ENCODE measurements around the gene CFDP1. TPM values are rescaled to one million over a fixed set of nuclear protein-coding genes. Genes with fewer than 3 reads are reported as not detected.
A peak's percentile ranks its signal among the peaks of the same experiment; 100 is the strongest.
"Not testable (repeated sequence)": the region's sequence is repeated elsewhere in the genome, so short reads cannot be mapped to it uniquely, and the experiment has no call there.

Gene CFDP1
- total RNA-seq, 1 experiment from 2014 or later = 21.2 TPM

DNA sequence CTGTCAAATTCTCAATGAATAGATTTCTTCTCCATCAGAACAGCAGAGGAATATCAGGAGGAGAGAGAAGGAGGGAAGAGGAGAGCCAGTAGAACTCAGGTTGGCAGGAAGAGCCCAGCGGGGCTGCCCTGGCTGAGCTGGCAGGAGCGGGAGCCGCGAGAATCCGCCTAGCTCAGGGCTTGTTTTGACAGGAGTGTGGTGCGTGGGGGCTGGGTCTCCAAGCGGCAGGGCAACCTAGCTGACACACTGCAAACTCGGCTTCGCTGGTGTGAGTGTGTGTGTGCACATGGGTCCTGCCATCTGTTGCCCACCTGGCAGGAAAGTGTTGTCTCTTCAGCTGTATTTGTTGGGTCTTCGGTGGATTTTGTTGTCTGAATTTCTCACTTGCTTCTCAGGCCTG, 154.0 kb downstream of the CFDP1 start:
- Histone ChIP-seq H3K9me3 (no peaks in the 10 kb centered on the region), H3K36me3 (no peaks in the 10 kb centered on the region), H3K27me3 (no peaks in the 10 kb centered on the region), H3K4me3 (no peak overlapping the region)
- no peak for DNase-seq

GRCh38 chr16:75273054-75273925, 160.0 kb downstream of the CFDP1 start:
- DNase-seq = peak; percentile 69
- H3K27me3 ChIP-seq = no peaks in the 10 kb centered on the region
- H3K36me3 ChIP-seq = no peaks in the 10 kb centered on the region
- H3K4me3 ChIP-seq = no peak overlapping the region
- H3K9me3 ChIP-seq = no peaks in the 10 kb centered on the region

DNA sequence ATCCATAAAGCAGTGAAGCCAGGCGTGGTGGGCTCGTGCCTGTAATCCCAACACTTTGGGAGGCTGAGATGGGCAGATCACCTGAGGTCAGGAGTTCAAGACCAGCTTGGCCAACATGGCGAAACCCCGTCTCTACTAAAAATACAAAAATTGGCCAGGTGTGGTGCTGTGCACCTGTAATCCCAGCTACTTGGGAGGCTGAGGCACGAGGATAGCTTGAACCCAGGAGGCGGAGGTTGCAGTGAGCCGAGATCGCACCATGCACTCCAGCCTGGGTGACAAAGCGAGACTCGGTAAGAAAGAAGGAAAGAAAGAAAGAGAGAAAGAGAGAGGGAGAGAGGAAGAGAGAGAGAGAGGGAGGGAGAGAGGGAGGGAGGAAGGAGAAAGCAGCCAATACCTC, 160.7 kb downstream of the CFDP1 start:
- H3K27me3 ChIP-seq, H3K4me3 ChIP-seq, H3K9me3 ChIP-seq, DNase-seq, H3K36me3 ChIP-seq: not testable (repeated sequence)

DNA sequence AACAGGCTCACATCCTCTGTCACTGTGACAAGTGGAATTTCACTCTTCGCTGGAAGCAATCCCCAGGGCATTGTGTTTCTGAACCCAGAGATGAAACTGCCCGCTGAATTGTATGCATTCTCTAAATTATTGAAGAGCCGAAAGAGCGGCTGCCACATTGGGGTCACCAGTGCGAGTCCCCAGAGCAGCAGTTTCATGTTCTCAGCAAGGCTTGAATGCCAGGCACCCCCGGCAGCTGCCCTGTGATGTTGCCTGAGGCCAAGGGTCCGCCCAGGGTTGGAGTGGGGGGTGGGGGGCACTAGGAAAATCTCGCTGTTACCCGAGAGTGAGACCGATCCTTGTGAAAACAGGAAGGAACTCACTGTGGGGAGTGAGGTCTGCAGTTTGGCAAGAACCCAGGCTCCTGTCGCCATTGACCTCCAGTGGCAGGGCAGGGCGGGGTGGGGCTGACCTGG, 161.2 kb downstream of the CFDP1 start:
- Histone ChIP-seq H3K4me3 (no peak overlapping the region), H3K36me3 (no peaks in the 10 kb centered on the region), H3K9me3 (no peaks in the 10 kb centered on the region), H3K27me3 (no peaks in the 10 kb centered on the region)
- no peak for DNase-seq

GRCh38 chr16:75271441-75272096, 161.7 kb downstream of the CFDP1 start:
- no peaks in the 10 kb centered on the region for H3K36me3 ChIP-seq
- no peaks in the 10 kb centered on the region for H3K9me3 ChIP-seq
- H3K4me3 ChIP-seq = no peak overlapping the region
- H3K27me3 ChIP-seq = no peaks in the 10 kb centered on the region
- no peak for DNase-seq

GRCh38 chr16:75269358-75269757, 163.9 kb downstream of the CFDP1 start:
- not testable (repeated sequence) for H3K36me3 ChIP-seq, DNase-seq

DNA sequence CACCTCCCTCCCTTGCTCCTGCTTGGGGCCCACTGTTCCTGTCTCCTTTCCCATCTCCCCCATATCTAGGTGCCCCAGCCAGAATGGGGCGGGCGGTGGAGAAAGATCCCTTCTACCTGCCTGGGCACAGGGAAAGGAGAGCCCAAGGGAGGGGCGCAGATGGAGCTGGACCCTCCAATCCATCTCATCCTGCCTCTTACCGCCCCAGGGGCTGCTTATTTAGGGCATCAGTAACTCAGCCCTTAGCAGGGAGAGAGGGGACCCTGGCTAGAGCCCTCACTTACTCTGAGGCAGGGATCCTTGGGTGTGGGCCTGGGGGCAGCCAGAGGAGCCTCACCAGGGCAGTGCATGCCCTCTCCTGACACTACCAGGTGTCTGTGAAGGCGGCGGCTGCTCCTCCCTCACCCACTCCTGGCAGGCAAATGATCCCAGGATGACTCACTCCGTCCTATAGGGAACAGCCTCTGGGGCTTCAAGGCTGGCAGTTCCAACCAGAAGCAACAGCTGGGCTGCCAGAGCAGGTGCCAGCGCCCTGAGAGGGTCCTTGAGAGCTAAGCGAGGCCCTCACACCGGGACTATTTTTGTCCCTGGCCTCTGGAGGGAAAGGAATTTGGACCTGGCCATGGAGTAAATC, 165.6 kb downstream of the CFDP1 start:
- Histone ChIP-seq H3K36me3 (no peaks in the 10 kb centered on the region), H3K4me3 (no peak overlapping the region), H3K27me3 (no peaks in the 10 kb centered on the region), H3K9me3 (no peaks in the 10 kb centered on the region)
- peak; percentile 79 for DNase-seq

More at GRCh38 chr16:75269358-75269757, 163.9 kb downstream of the CFDP1 start:
- H3K9me3 ChIP-seq, H3K27me3 ChIP-seq, H3K4me3 ChIP-seq: not testable (repeated sequence)

GRCh38 chr16:75266738-75267630, 166.3 kb downstream of the CFDP1 start:
- H3K27me3 ChIP-seq = no peaks in the 10 kb centered on the region
- DNase-seq = no peak
- H3K4me3 ChIP-seq = no peak overlapping the region
- H3K36me3 ChIP-seq = no peaks in the 10 kb centered on the region
- H3K9me3 ChIP-seq = no peaks in the 10 kb centered on the region

- peak; percentile 73 for DNase-seq
Observed at GRCh38 chr16:75265911-75266701, 167.2 kb downstream of the CFDP1 start.

GRCh38 chr16:75264999-75265910, 168.0 kb downstream of the CFDP1 start:
- no peaks in the 10 kb centered on the region for H3K36me3 ChIP-seq
- DNase-seq = peak; percentile 48
- no peaks in the 10 kb centered on the region for H3K27me3 ChIP-seq
- peak overlapping the region; percentile 69 for H3K4me3 ChIP-seq
- no peaks in the 10 kb centered on the region for H3K9me3 ChIP-seq

More at GRCh38 chr16:75265911-75266701, 167.2 kb downstream of the CFDP1 start:
- Histone ChIP-seq H3K4me3 (peak overlapping the region; percentile 52), H3K27me3 (no peaks in the 10 kb centered on the region), H3K9me3 (no peaks in the 10 kb centered on the region), H3K36me3 (no peaks in the 10 kb centered on the region)

- no peaks in the 10 kb centered on the region for H3K36me3 ChIP-seq
- no peak for DNase-seq
- no peaks in the 10 kb centered on the region for H3K27me3 ChIP-seq
- H3K9me3 ChIP-seq = no peaks in the 10 kb centered on the region
- peak overlapping the region; percentile 69 for H3K4me3 ChIP-seq
Observed at GRCh38 chr16:75264457-75264998, 168.8 kb downstream of the CFDP1 start.

GRCh38 chr16:75263963-75264445, 169.3 kb downstream of the CFDP1 start:
- no peaks in the 10 kb centered on the region for H3K27me3 ChIP-seq
- H3K9me3 ChIP-seq = no peaks in the 10 kb centered on the region
- no peaks in the 10 kb centered on the region for H3K36me3 ChIP-seq
- H3K4me3 ChIP-seq = peak overlapping the region; percentile 69
- peak; percentile 50 for DNase-seq

DNA sequence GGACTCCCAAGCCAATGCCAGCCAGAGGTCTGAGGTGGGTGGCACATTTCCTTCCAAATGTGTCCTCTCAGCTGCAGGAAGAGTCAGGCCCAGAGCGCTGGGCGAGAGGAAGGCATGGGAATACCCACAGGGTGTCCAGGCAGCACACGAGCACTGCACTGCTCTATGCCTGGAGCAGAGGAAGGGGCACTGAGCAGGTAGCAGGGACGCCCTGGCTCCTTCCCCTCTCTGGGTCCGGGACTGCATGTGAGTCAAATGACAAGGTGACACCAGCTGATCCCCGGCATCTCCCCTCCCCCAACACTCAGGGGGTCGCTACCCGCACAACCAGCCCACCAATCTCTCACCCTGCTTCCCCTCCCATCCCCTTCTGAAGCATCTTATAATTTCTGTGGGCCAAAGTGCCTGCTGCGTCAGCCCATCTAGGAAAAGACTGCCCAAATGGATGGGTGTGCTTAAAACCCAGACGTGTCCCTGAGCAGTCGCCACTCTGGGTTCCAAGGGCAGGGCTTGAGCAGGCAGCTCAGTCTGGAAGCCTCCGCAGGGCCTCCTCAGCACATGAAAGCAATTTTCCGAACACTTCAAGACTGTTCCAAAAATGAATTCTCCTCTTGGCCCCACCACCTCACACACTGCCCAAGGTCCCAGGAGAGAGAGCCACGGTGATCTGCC, 169.9 kb downstream of the CFDP1 start:
- no peaks in the 10 kb centered on the region for H3K27me3 ChIP-seq
- no peaks in the 10 kb centered on the region for H3K36me3 ChIP-seq
- no peak for DNase-seq
- H3K4me3 ChIP-seq = no peak overlapping the region; the same call in none of the 2 replicates
- H3K9me3 ChIP-seq = no peaks in the 10 kb centered on the region

- no peaks in the 10 kb centered on the region for H3K36me3 ChIP-seq
- no peak overlapping the region for H3K4me3 ChIP-seq
Observed at GRCh38 chr16:75262800-75263127, 170.5 kb downstream of the CFDP1 start.

More at GRCh38 chr16:75262800-75263127, 170.5 kb downstream of the CFDP1 start:
- no peaks in the 10 kb centered on the region for H3K9me3 ChIP-seq
- H3K27me3 ChIP-seq = no peaks in the 10 kb centered on the region
- no peak for DNase-seq

All from MG63 (cell line).